Activated naive CD8-positive, alpha-beta T cell treated with anti-CD3 and anti-CD28 coated beads, Interleukin-2, amount 10 ng/mL, durations not matched to agents 7 days and 5 days (primary cell): Measurements from ENCODE around the gene CCT7. TPM values are rescaled to one million over a fixed set of nuclear protein-coding genes. Genes with fewer than 3 reads are reported as not detected.

ENCODE experiments used
- ATAC-seq: fragments of 150-1000 bp; cut with Tn5 transposase; one replicate; pipeline ENCODE4 v1.10.0; 2021; ENCODE audit warnings: low read depth, moderate library complexity
- POLR2A ChIA-PET: fragments of 350-600 bp; sonication (Branson Sonifier 250); formaldehyde crosslinking; loops from one replicate; lab custom pipeline; 2021; ENCODE audit warnings: antibody characterized with exemption; lab: Charles Lee
- DNase-seq: peaks from one replicate; pipeline ENCODE4 v3.0.0; 2021
- H3K27ac Mint-ChIP-seq: one replicate; pipeline ENCODE4 v1.8.0; 2022; ENCODE audit warnings: mild to moderate bottlenecking, mixed read lengths
- H3K27me3 Mint-ChIP-seq: one replicate; pipeline ENCODE4 v1.8.0; 2022; ENCODE audit warnings: mild to moderate bottlenecking, moderate library complexity, mixed read lengths
- H3K36me3 Mint-ChIP-seq: one replicate; pipeline ENCODE4 v1.8.0; 2021; ENCODE audit warnings: mild to moderate bottlenecking, mixed read lengths
- H3K4me1 Mint-ChIP-seq: one replicate; pipeline ENCODE4 v1.8.0; 2021; ENCODE audit warnings: mixed read lengths
- H3K4me3 Mint-ChIP-seq: one replicate; pipeline ENCODE4 v1.8.0; 2022; ENCODE audit warnings: mild to moderate bottlenecking, moderate library complexity, mixed read lengths
- H3K9me3 Mint-ChIP-seq: one replicate; pipeline ENCODE4 v1.8.0; 2021; ENCODE audit warnings: mixed read lengths
- total RNA-seq, 2 experiments: library from RNA; stranded (reverse); gene quantifications; one replicate each; pipeline ENCODE4 v1.2.3, GENCODE V29; 2021

CCT7 gene
- total RNA-seq, 2 experiments from 2014 or later = 243 to 271 TPM

- H3K27me3 Mint-ChIP-seq = no peaks in the 10 kb centered on the region
- no peak overlapping the region for H3K4me3 Mint-ChIP-seq
- H3K9me3 Mint-ChIP-seq = no peaks in the 10 kb centered on the region
- DNase-seq (no peak), ATAC-seq (no peak)
- POLR2A ChIA-PET = interaction anchor here (0.5 to 2.9 kb wide), 3 partner anchors 8 to 19 kb away, joined by 3 to 8 read pairs (median 5); partner anchors contain the start of genes CCT7 and PRADC1
- no peaks in the 10 kb centered on the region for H3K4me1 Mint-ChIP-seq
- H3K36me3 Mint-ChIP-seq = peaks cover 14% of the 10 kb centered on the region
- H3K27ac Mint-ChIP-seq = no peak overlapping the region
Measured at GRCh38 chr2:73252238-73253027, 18.3 kb downstream of the CCT7 start.

GRCh38 chr2:73253400-73253799, 19.3 kb downstream of the CCT7 start:
- DNase-seq = no peak
- H3K9me3 Mint-ChIP-seq = no peaks in the 10 kb centered on the region
- POLR2A ChIA-PET = interaction anchor here (1.8 kb wide), 1 partner anchor 17 kb away, joined by 5 read pairs; no protein-coding TSS in a partner anchor
- peaks cover 14% of the 10 kb centered on the region for H3K36me3 Mint-ChIP-seq
- H3K27me3 Mint-ChIP-seq = no peaks in the 10 kb centered on the region
- H3K4me3 Mint-ChIP-seq = no peak overlapping the region
- peak overlapping the region; percentile 13 for H3K27ac Mint-ChIP-seq
- H3K4me1 Mint-ChIP-seq = no peaks in the 10 kb centered on the region
- ATAC-seq = no peak

GRCh38 chr2:73253901-73254300, 19.8 kb downstream of the CCT7 start:
- Mint-ChIP-seq H3K4me3 (no peak overlapping the region), H3K36me3 (peaks cover 11% of the 10 kb centered on the region), H3K27me3 (no peaks in the 10 kb centered on the region), H3K9me3 (no peaks in the 10 kb centered on the region), H3K4me1 (no peaks in the 10 kb centered on the region), H3K27ac (no peak overlapping the region)
- POLR2A ChIA-PET = interaction anchor here (1.8 kb wide), 1 partner anchor 18 kb away, joined by 5 read pairs; no protein-coding TSS in a partner anchor
- no peak for ATAC-seq
- no peak for DNase-seq

GRCh38 chr2:73254343-73255006, 20.4 kb downstream of the CCT7 start:
- no peak for DNase-seq
- no peak overlapping the region for H3K27ac Mint-ChIP-seq
- no peak overlapping the region for H3K4me3 Mint-ChIP-seq
- no peaks in the 10 kb centered on the region for H3K9me3 Mint-ChIP-seq
- peaks cover 11% of the 10 kb centered on the region for H3K36me3 Mint-ChIP-seq
- no peaks in the 10 kb centered on the region for H3K27me3 Mint-ChIP-seq
- ATAC-seq = no peak
- H3K4me1 Mint-ChIP-seq = no peaks in the 10 kb centered on the region
- POLR2A ChIA-PET = no interaction called here

GRCh38 chr2:73255007-73255644, 21.0 kb downstream of the CCT7 start:
- no peak for ATAC-seq
- no peak overlapping the region for H3K4me3 Mint-ChIP-seq
- no peaks in the 10 kb centered on the region for H3K4me1 Mint-ChIP-seq
- H3K27ac Mint-ChIP-seq = no peak overlapping the region
- no peak for DNase-seq
- no peaks in the 10 kb centered on the region for H3K9me3 Mint-ChIP-seq
- POLR2A ChIA-PET = no interaction called here
- peaks cover 12% of the 10 kb centered on the region for H3K36me3 Mint-ChIP-seq
- no peaks in the 10 kb centered on the region for H3K27me3 Mint-ChIP-seq

GRCh38 chr2:73255907-73256617, 22.0 kb downstream of the CCT7 start:
- no peak for DNase-seq
- Mint-ChIP-seq H3K4me3 (no peak overlapping the region), H3K27me3 (no peaks in the 10 kb centered on the region), H3K4me1 (no peaks in the 10 kb centered on the region), H3K36me3 (peaks cover 9% of the 10 kb centered on the region), H3K27ac (no peak overlapping the region), H3K9me3 (no peaks in the 10 kb centered on the region)
- ATAC-seq = no peak
- POLR2A ChIA-PET = interaction anchor here (1.9 kb wide), 1 partner anchor 29 kb away, joined by 7 read pairs; the partner anchor contains the start of gene FBXO41

GRCh38 chr2:73256618-73256922, 22.5 kb downstream of the CCT7 start:
- H3K27me3 Mint-ChIP-seq = no peaks in the 10 kb centered on the region
- no peak for ATAC-seq
- POLR2A ChIA-PET = interaction anchor here (0.8 to 1.9 kb wide), 3 partner anchors 28 to 80 kb away, joined by 3 to 7 read pairs (median 5); partner anchors contain the start of gene FBXO41
- H3K4me3 Mint-ChIP-seq = no peak overlapping the region
- no peak for DNase-seq
- H3K9me3 Mint-ChIP-seq = no peaks in the 10 kb centered on the region
- peaks cover 9% of the 10 kb centered on the region for H3K36me3 Mint-ChIP-seq
- no peak overlapping the region for H3K27ac Mint-ChIP-seq
- H3K4me1 Mint-ChIP-seq = no peaks in the 10 kb centered on the region

GRCh38 chr2:73257021-73257420, 22.9 kb downstream of the CCT7 start:
- no peak for DNase-seq
- POLR2A ChIA-PET = interaction anchor here (0.8 to 1.9 kb wide), 3 partner anchors 28 to 80 kb away, joined by 3 to 7 read pairs (median 5); partner anchors contain the start of gene FBXO41
- no peaks in the 10 kb centered on the region for H3K27me3 Mint-ChIP-seq
- H3K27ac Mint-ChIP-seq = no peak overlapping the region
- H3K4me1 Mint-ChIP-seq = no peaks in the 10 kb centered on the region
- H3K4me3 Mint-ChIP-seq = peak overlapping the region; percentile 46
- no peaks in the 10 kb centered on the region for H3K9me3 Mint-ChIP-seq
- peaks cover 11% of the 10 kb centered on the region for H3K36me3 Mint-ChIP-seq
- no peak for ATAC-seq

- Mint-ChIP-seq H3K4me1 (no peaks in the 10 kb centered on the region), H3K27ac (no peak overlapping the region), H3K4me3 (no peak overlapping the region), H3K9me3 (no peaks in the 10 kb centered on the region), H3K36me3 (peaks cover 9% of the 10 kb centered on the region), H3K27me3 (no peaks in the 10 kb centered on the region)
- ATAC-seq (peak; percentile 16), DNase-seq (no peak)
- POLR2A ChIA-PET = interaction anchor here (0.8 to 1.9 kb wide), 3 partner anchors 27 to 81 kb away, joined by 3 to 7 read pairs (median 5); partner anchors contain the start of gene FBXO41
Measured at GRCh38 chr2:73257425-73258125, 23.5 kb downstream of the CCT7 start.

GRCh38 chr2:73258186-73258912, 24.2 kb downstream of the CCT7 start:
- DNase-seq (no peak), ATAC-seq (no peak)
- Mint-ChIP-seq H3K27me3 (no peaks in the 10 kb centered on the region), H3K4me1 (no peaks in the 10 kb centered on the region), H3K9me3 (no peaks in the 10 kb centered on the region), H3K4me3 (no peak overlapping the region), H3K27ac (no peak overlapping the region), H3K36me3 (peaks cover 10% of the 10 kb centered on the region)
- POLR2A ChIA-PET = interaction anchor here (1.9 kb wide), 1 partner anchor 27 kb away, joined by 7 read pairs; the partner anchor contains the start of gene FBXO41

GRCh38 chr2:73258913-73259215, 24.8 kb downstream of the CCT7 start:
- Mint-ChIP-seq H3K4me1 (no peaks in the 10 kb centered on the region), H3K27ac (no peak overlapping the region), H3K9me3 (no peaks in the 10 kb centered on the region), H3K27me3 (no peaks in the 10 kb centered on the region), H3K36me3 (peaks cover 10% of the 10 kb centered on the region), H3K4me3 (no peak overlapping the region)
- DNase-seq (no peak), ATAC-seq (no peak)
- POLR2A ChIA-PET = no interaction called here

- Mint-ChIP-seq H3K4me1 (no peaks in the 10 kb centered on the region), H3K9me3 (no peaks in the 10 kb centered on the region), H3K27ac (no peak overlapping the region), H3K4me3 (no peak overlapping the region), H3K36me3 (peaks cover 12% of the 10 kb centered on the region), H3K27me3 (no peaks in the 10 kb centered on the region)
- POLR2A ChIA-PET = no interaction called here
- ATAC-seq (no peak), DNase-seq (no peak)
Measured at GRCh38 chr2:73259276-73259675, 25.2 kb downstream of the CCT7 start.
